MM.1S (cell line): ENCODE results near the gene EVPL.

Experiments
- CTCF ChIP-seq: fragments of 300-600 bp; sonication (generic); IDR thresholded peaks from 2 replicates; pipeline ENCODE4 v1.5.1; 2016; ENCODE audit warnings: antibody characterized with exemption, low read length, mixed read lengths
- EZH2 ChIP-seq: fragments of 300-600 bp; sonication (generic); optimal IDR thresholded peaks from 2 replicates; pipeline ENCODE3; 2017; ENCODE audit warnings: low read depth, mild to moderate bottlenecking, antibody characterized with exemption, low read length, mixed read lengths

GRCh38 chr17:76007131-76007849 lies 19.8 kb downstream of the EVPL start:
- TF ChIP-seq CTCF (no peak), EZH2 (no peak)
